ENCODE measurements around the gene ESYT2. TPM values are rescaled to one million over a fixed set of nuclear protein-coding genes. Genes with fewer than 3 reads are reported as not detected.
A peak's percentile ranks its signal among the peaks of the same experiment; 100 is the strongest.

Gene ESYT2
- total and polyA plus RNA-seq, 9 of the 15 experiments (the other 6 are each of a cell fraction or from before 2014, with no cell fraction given), result 5.8 to 86.9 (median 64.7) TPM

DNA sequence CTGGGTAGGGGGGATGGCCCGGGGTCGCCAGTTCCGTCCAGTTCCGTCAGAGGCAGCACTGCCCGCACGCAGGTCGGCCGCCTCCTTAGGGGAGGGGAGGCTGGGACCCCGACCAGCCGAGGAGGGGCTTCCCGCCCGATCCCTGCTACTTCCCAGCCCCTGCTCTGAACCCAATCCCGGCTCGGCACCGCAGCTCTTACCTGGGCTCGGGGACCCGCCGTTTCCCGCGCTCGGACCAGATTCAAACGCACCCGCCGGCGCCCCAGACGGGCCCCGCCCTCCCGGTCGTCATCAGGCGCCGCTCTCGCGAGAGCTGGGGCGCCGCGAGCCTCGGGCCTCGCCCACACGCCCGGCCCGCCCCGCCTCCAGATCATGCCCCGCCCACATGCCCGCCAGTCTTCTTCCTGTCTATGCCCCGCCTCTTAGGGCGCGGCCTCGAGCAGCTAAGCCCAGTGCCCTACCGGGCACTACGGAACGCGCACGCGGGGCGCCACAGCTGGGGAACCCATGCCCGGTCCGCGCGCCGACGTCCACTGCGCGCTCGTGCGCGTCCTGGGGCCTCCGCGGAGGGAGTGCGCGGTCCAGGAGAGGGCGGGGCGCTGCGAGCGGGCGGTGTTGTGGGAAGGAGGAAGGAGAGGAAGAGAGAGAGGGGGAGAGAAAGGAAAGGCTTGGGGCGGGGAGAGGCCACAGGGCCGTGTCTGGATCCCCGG is 124.6 kb downstream of the ESYT2 start, which contains the start of gene NCAPG2 (continued):
- TF ChIP-seq, protein P1, sequence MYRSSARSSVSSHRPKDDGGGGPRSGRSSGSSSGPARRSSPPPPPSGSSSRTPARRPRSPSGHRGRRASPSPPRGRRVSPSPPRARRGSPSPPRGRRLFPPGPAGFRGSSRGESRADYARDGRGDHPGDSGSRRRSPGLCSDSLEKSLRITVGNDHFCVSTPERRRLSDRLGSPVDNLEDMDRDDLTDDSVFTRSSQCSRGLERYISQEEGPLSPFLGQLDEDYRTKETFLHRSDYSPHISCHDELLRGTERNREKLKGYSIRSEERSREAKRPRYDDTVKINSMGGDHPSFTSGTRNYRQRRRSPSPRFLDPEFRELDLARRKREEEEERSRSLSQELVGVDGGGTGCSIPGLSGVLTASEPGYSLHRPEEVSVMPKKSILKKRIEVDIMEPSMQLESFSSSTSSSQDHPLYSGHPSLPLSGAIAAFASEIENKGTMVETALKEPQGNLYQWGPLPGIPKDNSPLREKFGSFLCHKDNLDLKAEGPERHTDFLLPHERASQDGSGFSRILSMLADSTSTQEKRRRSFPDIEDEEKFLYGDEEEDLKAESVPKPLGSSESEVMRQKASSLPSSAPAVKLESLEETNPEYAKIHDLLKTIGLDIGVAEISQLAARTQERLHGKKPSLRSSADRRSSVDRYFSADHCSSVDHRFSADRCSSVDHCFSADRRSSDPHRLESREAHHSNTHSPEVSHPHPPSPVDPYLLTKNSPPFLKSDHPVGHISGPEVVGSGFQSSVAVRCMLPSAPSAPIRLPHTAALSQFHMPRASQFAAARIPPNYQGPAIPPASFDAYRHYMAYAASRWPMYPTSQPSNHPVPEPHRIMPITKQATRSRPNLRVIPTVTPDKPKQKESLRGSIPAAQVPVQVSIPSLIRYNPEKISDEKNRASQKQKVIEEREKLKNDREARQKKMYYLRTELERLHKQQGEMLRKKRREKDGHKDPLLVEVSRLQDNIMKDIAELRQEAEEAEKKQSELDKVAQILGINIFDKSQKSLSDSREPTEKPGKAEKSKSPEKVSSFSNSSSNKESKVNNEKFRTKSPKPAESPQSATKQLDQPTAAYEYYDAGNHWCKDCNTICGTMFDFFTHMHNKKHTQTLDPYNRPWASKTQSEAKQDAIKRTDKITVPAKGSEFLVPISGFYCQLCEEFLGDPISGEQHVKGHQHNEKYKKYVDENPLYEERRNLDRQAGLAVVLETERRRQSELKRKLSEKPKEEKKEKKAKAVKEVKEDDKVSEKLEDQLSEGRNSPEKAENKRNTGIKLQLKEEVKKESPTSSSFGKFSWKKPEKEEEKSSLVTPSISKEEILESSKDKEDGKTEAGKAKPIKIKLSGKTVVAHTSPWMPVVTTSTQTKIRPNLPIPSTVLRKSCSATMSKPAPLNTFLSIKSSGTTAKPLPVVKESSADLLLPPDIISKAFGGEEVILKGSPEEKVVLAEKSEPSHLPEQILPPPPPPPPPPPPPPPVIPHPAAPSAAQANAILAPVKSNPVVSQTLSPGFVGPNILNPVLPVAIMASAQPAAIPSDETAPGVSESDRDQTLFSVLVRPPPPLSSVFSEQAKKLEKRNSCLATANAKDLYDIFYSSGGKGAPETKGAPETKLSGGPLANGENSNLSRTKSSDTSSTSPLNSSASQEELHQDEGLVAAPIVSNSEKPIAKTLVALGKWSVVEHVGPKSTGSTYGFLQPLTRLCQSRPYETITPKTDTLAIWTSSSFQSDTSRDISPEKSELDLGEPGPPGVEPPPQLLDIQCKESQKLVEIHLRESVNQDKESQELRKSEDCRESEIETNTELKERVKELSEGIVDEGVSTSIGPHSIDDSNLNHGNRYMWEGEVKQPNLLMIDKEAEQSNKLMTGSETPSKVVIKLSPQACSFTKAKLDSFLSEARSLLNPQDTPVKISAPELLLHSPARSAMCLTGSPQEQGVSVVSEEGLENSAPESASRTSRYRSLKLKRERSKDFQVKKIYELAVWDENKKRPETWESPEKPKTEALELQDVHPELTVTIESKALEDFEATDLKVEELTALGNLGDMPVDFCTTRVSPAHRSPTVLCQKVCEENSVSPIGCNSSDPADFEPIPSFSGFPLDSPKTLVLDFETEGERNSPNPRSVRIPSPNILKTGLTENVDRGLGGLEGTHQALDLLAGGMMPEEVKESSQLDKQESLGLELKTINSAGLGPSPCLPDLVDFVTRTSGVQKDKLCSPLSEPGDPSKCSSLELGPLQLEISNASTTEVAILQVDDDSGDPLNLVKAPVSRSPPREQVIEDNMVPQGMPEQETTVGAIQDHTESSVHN (IDR thresholded peaks at IDR 0.05; ENCODE audit: borderline replicate concordance in 1 of 2, low read depth in 1 of 2), result no peak
- TF ChIP-seq TFAM (CRISPR knock-in tag; conservative IDR thresholded peaks at IDR 0.05), result no peak
- peak; percentile 96 for TF ChIP-seq HNRNPK (IDR thresholded peaks at IDR 0.05; ENCODE audit: low read depth, low read length, poor library complexity, severe bottlenecking)
- TF ChIP-seq, protein P2, sequence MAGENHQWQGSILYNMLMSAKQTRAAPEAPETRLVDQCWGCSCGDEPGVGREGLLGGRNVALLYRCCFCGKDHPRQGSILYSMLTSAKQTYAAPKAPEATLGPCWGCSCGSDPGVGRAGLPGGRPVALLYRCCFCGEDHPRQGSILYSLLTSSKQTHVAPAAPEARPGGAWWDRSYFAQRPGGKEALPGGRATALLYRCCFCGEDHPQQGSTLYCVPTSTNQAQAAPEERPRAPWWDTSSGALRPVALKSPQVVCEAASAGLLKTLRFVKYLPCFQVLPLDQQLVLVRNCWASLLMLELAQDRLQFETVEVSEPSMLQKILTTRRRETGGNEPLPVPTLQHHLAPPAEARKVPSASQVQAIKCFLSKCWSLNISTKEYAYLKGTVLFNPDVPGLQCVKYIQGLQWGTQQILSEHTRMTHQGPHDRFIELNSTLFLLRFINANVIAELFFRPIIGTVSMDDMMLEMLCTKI (IDR thresholded peaks at IDR 0.05; ENCODE audit: partially characterized antibody), result no peak
- TF ChIP-seq NFIX (CRISPR knock-in tag; IDR thresholded peaks at IDR 0.05; ENCODE audit: low read depth), result no peak
- TF ChIP-seq PTTG1 (tag; IDR thresholded peaks at IDR 0.05; ENCODE audit: low read depth), result no peak
- TF ChIP-seq, protein P3, sequence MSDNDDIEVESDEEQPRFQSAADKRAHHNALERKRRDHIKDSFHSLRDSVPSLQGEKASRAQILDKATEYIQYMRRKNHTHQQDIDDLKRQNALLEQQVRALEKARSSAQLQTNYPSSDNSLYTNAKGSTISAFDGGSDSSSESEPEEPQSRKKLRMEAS (CRISPR knock-in tag; IDR thresholded peaks at IDR 0.05), result peak; percentile 93
- TF ChIP-seq KAT8 (IDR thresholded peaks at IDR 0.05; ENCODE audit: low read depth), result no peak
- no peak for TF ChIP-seq ZNF830 (CRISPR knock-in tag; IDR thresholded peaks at IDR 0.05)
- TF ChIP-seq GABPB1 (CRISPR knock-in tag; IDR thresholded peaks at IDR 0.05), result peak; percentile 85
- TF ChIP-seq HMG20B (CRISPR knock-in tag; IDR thresholded peaks at IDR 0.05), result no peak
- TF ChIP-seq SMAD4 (CRISPR knock-in tag; conservative IDR thresholded peaks at IDR 0.05), result peak; percentile 94
- 0 out of 2 replicates have a peak, but pooled peaks have one; percentile 74 for TF ChIP-seq KAT7 (CRISPR knock-in tag; IDR thresholded peaks at IDR 0.05; ENCODE audit: borderline replicate concordance)
- TF ChIP-seq, protein P4, sequence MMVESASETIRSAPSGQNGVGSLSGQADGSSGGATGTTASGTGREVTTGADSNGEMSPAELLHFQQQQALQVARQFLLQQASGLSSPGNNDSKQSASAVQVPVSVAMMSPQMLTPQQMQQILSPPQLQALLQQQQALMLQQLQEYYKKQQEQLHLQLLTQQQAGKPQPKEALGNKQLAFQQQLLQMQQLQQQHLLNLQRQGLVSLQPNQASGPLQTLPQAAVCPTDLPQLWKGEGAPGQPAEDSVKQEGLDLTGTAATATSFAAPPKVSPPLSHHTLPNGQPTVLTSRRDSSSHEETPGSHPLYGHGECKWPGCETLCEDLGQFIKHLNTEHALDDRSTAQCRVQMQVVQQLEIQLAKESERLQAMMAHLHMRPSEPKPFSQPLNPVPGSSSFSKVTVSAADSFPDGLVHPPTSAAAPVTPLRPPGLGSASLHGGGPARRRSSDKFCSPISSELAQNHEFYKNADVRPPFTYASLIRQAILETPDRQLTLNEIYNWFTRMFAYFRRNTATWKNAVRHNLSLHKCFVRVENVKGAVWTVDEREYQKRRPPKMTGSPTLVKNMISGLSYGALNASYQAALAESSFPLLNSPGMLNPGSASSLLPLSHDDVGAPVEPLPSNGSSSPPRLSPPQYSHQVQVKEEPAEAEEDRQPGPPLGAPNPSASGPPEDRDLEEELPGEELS (CRISPR knock-in tag; IDR thresholded peaks at IDR 0.05; ENCODE audit: borderline replicate concordance), result peak; percentile 79; the same call in 1 of the 2 replicates
- TF ChIP-seq FIP1L1 (IDR thresholded peaks at IDR 0.05; ENCODE audit: low read depth, low read length, poor library complexity, severe bottlenecking), result peak; percentile 66

Data from K562 (cell line).